ENCODE data around the gene CCDC13. TPM values are rescaled to one million over a fixed set of nuclear protein-coding genes. Genes with fewer than 3 reads are reported as not detected.

CCDC13 gene
- total and polyA plus RNA-seq, 10 of the 15 experiments (the other 5 are each of a cell fraction or from before 2014, with no cell fraction given) = 0.13 to 0.81 (median 0.30) TPM; not detected in 4

DNA sequence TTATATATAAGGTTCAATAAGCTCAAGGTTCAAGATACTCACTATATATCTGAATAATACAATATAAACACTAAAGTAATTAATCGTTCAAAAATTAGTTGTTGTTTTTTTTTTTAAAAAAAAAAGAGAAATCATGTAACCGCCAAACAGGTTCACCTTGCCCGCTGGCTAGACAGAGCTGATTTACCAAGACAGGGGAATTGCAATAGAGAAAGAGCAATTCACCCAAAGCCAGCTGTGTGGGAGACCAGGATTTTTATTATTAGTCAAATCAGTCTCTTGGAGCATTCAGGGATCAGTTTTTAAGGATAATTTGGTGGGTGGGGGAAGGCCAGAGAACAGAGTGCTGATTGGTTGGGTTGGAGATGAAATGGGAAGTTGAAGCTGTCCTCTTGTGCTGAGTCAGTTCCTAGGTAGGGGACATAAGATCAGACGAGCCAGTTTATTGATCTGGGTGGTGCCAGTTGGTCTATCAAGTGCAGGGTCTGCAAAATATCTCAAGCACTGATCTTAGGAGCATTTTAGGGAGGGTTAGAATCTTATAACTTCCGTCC, 23.4 kb upstream of the CCDC13 start (continued):
- TF ChIP-seq, protein P1, sequence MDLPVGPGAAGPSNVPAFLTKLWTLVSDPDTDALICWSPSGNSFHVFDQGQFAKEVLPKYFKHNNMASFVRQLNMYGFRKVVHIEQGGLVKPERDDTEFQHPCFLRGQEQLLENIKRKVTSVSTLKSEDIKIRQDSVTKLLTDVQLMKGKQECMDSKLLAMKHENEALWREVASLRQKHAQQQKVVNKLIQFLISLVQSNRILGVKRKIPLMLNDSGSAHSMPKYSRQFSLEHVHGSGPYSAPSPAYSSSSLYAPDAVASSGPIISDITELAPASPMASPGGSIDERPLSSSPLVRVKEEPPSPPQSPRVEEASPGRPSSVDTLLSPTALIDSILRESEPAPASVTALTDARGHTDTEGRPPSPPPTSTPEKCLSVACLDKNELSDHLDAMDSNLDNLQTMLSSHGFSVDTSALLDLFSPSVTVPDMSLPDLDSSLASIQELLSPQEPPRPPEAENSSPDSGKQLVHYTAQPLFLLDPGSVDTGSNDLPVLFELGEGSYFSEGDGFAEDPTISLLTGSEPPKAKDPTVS (IDR thresholded peaks at IDR 0.05; ENCODE audit: low read depth, low read length) = no peak
- TF ChIP-seq SREBF1 (IDR thresholded peaks at IDR 0.05; ENCODE audit: low read length) = no peak
- no peak for TF ChIP-seq CREM (IDR thresholded peaks at IDR 0.05; ENCODE audit: low read depth)
- TF ChIP-seq, protein P2, sequence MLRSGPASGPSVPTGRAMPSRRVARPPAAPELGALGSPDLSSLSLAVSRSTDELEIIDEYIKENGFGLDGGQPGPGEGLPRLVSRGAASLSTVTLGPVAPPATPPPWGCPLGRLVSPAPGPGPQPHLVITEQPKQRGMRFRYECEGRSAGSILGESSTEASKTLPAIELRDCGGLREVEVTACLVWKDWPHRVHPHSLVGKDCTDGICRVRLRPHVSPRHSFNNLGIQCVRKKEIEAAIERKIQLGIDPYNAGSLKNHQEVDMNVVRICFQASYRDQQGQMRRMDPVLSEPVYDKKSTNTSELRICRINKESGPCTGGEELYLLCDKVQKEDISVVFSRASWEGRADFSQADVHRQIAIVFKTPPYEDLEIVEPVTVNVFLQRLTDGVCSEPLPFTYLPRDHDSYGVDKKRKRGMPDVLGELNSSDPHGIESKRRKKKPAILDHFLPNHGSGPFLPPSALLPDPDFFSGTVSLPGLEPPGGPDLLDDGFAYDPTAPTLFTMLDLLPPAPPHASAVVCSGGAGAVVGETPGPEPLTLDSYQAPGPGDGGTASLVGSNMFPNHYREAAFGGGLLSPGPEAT (IDR thresholded peaks at IDR 0.05; ENCODE audit: low read depth) = no peak
- no peak for TF ChIP-seq NBN (IDR thresholded peaks at IDR 0.05)
- TF ChIP-seq, protein P3, sequence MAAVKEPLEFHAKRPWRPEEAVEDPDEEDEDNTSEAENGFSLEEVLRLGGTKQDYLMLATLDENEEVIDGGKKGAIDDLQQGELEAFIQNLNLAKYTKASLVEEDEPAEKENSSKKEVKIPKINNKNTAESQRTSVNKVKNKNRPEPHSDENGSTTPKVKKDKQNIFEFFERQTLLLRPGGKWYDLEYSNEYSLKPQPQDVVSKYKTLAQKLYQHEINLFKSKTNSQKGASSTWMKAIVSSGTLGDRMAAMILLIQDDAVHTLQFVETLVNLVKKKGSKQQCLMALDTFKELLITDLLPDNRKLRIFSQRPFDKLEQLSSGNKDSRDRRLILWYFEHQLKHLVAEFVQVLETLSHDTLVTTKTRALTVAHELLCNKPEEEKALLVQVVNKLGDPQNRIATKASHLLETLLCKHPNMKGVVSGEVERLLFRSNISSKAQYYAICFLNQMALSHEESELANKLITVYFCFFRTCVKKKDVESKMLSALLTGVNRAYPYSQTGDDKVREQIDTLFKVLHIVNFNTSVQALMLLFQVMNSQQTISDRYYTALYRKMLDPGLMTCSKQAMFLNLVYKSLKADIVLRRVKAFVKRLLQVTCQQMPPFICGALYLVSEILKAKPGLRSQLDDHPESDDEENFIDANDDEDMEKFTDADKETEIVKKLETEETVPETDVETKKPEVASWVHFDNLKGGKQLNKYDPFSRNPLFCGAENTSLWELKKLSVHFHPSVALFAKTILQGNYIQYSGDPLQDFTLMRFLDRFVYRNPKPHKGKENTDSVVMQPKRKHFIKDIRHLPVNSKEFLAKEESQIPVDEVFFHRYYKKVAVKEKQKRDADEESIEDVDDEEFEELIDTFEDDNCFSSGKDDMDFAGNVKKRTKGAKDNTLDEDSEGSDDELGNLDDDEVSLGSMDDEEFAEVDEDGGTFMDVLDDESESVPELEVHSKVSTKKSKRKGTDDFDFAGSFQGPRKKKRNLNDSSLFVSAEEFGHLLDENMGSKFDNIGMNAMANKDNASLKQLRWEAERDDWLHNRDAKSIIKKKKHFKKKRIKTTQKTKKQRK (IDR thresholded peaks at IDR 0.05; ENCODE audit: low read depth, low read length) = no peak
- no peak for TF ChIP-seq CHD1 (IDR thresholded peaks at IDR 0.05; ENCODE audit: low read depth, low read length)
- TF ChIP-seq ZBED1 (IDR thresholded peaks at IDR 0.05; ENCODE audit: borderline replicate concordance) = no peak

Measured in GM12878 (cell line).